CD4-positive, alpha-beta T cell treated with Interleukin-10 for 1 hour (primary cell): ENCODE data around the gene RASGEF1C.

ENCODE experiments used
- DNase-seq: peaks from one replicate; pipeline ENCODE4 v3.0.0-alpha.2; 2020

The RASGEF1C gene

DNA sequence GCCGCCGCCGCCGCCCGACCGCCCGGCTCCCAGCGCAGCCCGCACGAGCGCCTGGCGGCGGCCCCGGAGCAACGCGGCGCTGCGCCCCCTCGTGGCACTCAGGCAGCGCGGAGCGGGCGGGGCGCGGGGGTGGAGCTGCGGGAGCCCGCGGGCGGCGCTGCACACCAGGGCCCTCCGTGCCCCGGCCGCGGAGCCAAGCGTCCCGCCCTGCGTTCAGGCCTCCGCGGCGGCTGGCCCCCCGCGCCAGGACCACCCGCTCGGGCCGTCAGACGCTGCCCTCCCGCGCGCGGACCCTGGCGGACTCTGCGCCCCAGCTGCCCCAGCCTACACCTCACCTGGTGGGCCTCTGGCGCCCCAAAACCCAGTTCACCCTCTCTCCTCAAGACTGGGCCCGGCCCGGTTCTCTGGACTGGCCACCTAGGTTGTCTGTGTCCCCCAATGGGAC lies at the start of gene RASGEF1C:
Gene RASGEF1C, minus strand, starts transcription at position 75 of the 445 bp plus-strand sequence. CDS start 71,159 bp downstream, outside the sequence.
- DNase-seq = peak; percentile 51

GRCh38 chr5:180253036-180253824 lies 44.2 kb upstream of the RASGEF1C start:
- no peak for DNase-seq

- no peak for DNase-seq
These were observed 42.9 kb upstream of the RASGEF1C start for GRCh38 chr5:180251887-180252286.

GRCh38 chr5:180251141-180251540 lies 42.1 kb upstream of the RASGEF1C start:
- DNase-seq = no peak

DNA sequence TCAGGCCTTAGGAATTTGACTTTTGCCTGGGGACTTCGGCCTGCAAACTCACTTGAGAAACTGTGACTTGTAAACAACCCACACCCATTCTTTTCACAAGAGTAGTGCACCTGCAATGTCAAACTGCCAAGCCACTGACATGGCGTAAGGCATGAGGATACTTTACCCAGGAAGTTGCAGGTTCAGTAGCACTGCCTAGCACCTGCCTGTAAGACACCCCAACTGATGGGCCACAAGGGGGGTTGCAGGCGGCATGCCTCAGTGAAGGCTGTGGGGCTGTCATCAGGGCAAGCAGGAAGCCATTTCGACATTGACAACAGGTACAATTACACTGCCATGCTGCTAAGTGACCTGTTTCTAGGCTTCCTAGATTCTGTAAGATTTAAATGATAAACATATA lies 41.3 kb upstream of the RASGEF1C start:
- no peak for DNase-seq

GRCh38 chr5:180241600-180241999 lies 32.6 kb upstream of the RASGEF1C start:
- DNase-seq = no peak

GRCh38 chr5:180238631-180239030 lies 29.6 kb upstream of the RASGEF1C start:
- no peak for DNase-seq

DNA sequence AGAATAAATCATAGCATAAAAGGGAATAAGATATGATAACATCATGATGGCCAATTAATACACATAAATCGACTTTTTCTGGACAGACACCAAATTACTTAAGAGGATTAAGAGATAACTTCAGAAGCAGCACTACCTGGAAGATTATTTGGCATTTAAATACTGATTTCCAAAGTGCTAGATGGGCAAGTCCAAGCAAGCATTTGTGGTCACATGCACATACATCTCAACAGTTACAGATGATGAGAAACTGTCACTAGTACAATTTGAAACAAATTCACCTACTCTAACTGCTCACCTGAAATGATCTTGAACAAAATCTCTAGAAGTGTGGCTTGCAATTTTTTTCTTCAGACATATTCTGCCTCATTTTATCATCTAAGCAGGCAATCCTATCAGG lies 26.8 kb upstream of the RASGEF1C start:
- DNase-seq = no peak

GRCh38 chr5:180235077-180235476 lies 26.1 kb upstream of the RASGEF1C start:
- DNase-seq = no peak

- no peak for DNase-seq
These were observed 25.3 kb upstream of the RASGEF1C start for GRCh38 chr5:180234271-180234670.

DNA sequence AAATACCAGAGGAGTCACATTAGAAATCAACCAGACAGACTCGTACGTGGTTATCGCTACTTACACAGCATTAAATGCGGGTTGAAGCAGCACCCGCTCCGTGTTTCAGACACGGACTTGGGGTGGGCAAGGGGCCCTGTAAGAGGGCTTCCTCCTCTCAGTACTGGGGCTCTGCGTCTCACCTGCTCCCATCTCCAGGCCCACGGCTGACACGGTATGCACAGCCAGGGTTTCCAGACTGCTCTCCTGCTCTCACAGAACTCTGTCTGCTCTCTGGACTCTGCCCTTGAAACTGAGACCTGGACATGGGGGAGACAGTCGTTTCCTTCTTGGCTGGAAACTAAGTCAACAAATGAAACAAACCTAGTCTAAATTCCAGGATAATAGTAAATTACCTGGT lies 24.7 kb upstream of the RASGEF1C start:
- no peak for DNase-seq

DNA sequence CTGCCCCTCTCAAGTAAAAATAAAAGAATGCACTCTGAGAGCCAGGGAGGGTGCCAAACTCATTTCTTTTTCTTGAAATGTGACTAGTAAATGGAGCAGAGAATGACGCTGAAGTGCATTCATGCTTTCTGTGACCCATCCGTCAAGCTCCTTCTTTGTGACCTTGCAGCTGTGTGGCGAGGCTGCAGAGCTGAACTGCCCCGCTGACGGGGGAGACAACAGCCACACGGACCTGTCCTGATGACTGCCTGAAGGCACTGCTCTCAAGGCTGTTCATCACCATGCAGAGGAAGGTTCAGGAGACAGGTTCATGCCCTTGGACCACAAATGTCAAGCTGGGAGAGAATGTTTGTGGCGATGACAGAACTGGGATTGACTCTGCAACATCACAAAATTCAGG lies 21.0 kb upstream of the RASGEF1C start:
- no peak for DNase-seq

DNA sequence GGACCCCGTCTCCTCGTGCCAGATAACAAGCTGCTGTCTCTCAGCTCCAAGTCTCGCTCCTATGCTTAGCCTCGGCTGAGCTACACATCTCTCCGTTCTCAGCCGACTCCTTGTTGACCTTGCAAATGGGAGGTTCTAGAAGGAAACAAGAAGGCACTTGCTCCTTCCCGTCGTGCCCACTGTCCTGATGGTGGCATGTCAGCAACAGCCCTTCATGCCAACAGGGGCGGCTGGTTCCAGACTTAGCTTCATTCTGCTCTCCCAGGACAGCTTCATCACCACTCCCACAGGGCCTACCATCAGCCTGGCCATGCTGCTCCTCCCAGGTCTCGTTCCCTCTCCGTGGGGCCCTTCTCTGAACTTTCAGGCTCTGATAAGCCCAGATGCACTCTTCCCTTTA lies 13.0 kb upstream of the RASGEF1C start:
- no peak for DNase-seq

GRCh38 chr5:180217797-180218196 lies 8.8 kb upstream of the RASGEF1C start:
- no peak for DNase-seq

GRCh38 chr5:180216646-180217171 lies 7.7 kb upstream of the RASGEF1C start:
- no peak for DNase-seq

GRCh38 chr5:180215783-180216630 lies 7.0 kb upstream of the RASGEF1C start:
- DNase-seq = no peak

DNA sequence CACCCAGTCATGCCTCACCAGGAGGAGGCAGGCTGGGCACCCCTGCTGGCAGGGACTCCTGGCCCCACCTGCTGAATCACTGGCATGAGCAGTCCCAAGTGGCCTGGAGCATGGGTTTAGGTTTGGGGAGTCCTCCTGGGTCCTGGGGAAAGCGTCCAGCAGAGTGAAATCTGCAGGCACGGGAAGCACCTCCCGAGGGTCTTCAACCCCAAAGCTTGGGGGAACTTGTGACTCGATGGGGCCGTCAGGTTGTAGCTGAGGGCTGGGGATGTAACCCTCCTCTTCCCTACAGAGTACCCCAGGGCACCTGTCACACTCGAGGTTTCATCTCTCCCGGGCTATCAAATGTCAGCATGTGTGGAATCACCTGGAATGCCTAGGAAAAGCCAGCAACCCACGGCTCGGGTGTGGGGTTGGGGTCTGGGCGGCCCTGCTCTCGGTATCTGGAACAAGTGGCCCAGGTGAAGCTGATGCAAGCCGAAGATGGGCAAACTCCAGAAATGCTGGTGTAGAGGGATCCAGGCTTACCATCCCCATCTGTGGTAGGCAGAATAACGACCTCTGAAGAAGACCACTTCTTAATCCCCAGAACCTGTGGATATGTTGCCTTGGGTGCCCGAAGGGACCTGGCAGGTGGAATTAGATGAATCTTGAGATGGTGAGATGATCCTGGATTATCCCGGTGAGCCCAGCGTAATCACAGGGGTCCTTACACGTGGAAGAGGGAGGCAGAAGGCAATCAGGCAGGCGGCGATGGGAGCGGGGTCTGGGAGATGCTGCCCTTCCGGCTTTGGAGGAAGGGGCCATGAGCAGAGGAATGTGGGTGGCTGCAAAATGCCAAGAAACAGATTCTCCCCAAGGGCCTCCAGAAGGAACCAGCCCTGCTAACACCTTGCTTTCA lies 6.1 kb upstream of the RASGEF1C start:
- DNase-seq = no peak

DNA sequence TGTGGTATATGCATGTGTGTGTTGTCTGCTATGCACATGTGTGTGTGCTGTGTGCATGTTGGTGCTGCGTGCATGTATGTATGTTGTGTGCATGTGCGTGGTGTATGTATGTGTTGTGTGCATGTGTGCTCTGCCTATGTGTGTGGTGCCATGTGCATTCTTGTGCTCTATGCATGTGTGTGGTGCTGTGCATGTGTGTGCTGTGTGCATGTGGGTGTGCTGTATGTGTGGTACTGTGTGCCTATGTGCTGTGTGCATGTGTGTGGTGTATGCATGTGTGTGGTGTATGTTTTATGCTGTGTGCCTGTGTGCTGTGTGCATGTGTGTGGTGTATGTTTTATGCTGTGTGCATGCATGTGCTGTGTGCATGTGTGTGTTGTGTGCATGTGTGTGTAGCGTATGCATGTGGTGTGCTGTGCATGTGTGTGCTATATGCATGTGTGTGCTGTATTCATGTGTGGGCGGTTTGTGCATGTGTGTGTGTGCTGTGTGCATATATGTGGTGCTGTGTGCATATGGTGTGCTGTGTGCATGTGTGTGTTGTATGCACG lies 4.7 kb upstream of the RASGEF1C start:
- DNase-seq = no peak

DNA sequence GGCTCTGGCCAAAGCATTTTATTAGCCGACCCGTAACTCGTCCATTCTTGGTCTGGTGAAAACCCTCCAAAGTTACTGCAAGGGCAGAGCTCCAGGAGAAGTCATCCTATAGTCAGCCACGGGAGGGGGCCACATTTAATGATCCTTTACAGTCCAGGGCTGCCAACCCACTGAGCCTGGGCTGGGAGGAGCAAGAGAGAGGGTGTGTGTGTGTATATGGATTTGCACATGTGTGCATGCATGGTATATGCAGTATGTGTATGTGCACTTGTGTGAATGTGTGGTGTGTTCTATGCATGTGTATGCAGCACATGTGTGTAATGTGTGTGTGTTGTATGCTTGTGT lies 4.2 kb upstream of the RASGEF1C start:
- no peak for DNase-seq

- no peak for DNase-seq
These were observed 3.6 kb upstream of the RASGEF1C start for GRCh38 chr5:180212363-180213255.

DNA sequence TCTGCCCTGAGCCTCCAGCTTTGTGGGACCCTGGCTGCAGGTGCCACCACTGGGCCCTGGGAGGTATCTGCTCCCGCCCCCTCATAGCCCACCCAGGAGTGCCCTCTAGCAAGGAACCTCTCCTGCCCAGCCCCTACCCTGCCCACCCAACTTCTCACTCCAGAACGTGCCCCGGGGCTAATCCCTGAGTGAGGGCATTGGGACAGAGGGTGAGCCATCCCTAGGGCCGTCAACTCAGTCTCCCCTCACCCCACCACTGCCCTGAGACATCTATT lies 2.7 kb upstream of the RASGEF1C start:
- DNase-seq = no peak
